BE2C (cell line): Measurements from ENCODE around the gene FDX2. TPM values are rescaled to one million over a fixed set of nuclear protein-coding genes. Genes with fewer than 3 reads are reported as not detected.

ENCODE experiments used
- DNase-seq: peaks from one replicate; pipeline ENCODE4 v3.0.0-alpha.2; 2020
- H3K27me3 ChIP-seq: fragments of 250-450 bp; sonication (Bioruptor Pico); 2 replicates; pipeline ENCODE4 v1.5.1; 2020; ENCODE audit warnings: mild to moderate bottlenecking
- H3K36me3 ChIP-seq: fragments of 250-450 bp; sonication (Bioruptor Pico); 2 replicates; pipeline ENCODE4 v1.5.1; 2020; ENCODE audit warnings: mild to moderate bottlenecking
- H3K4me1 ChIP-seq: fragments of 250-450 bp; sonication (Bioruptor Pico); 2 replicates; pipeline ENCODE4 v1.5.1; 2020
- H3K4me3 ChIP-seq: 2 replicates; pipeline ENCODE4 v1.5.1; 2011; ENCODE audit warnings: low read depth, low read length
- H3K9me3 ChIP-seq: fragments of 250-450 bp; sonication (Bioruptor Pico); 2 replicates; pipeline ENCODE4 v1.5.1; 2020
- CTCF ChIP-seq: IDR thresholded peaks from 2 replicates; pipeline ENCODE4 v1.5.1; 2012; ENCODE audit warnings: mild to moderate bottlenecking, low read depth, low read length
- polyA plus RNA-seq: library from polyadenylated mRNA; unstranded; fragments of >200 nt; gene quantifications from one replicate; pipeline ENCODE4 v1.2.1, GENCODE V29; 2012; ENCODE audit warnings: low read depth, missing spikeins; ENCODE audit not compliant: insufficient read length, insufficient read depth

FDX2 gene
- 105 TPM for polyA plus RNA-seq

DNA sequence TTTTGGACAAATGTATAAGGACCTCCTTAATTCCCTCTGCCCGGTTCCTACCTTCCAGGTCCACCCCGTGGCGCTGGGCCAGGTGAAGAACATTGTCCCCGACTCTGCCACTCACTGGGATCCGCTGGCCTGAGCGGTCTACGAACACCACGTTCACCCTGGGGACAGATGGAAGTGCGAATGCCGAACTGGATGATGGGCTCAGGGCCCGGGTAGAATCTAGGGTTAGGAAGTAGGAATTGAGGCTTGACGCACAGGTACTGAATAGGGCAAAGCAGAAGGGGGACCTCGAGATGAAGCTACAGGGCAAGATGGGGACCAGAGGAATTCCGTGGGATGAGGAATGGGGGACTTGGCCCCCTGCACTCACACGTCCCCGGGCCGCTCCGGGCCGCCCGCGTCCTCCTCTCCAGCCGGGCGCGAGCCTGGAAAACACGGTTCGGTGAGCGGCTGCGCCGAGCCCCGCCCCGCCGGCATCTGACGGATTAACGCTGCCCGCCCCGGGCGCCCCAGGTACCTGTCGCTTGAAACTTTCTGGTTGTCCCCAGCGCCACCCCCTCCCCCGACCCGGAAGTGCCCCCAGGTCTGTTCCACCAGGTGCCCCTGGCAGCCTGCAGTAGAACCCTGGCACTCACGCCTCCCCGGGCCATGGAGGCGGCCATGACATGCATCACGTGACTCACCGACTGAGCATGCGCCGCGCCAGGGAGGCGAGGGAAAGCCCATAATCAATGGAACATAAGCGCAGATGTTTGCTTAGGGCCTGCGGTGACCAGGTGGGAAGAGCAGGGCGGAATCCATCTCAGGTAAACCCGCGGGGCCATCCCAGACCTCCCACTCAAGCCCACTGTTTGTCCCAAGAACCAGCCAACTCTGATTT lies at the start of gene FDX2:
TSS of gene FDX2 (minus strand) at position 681 of the 880 bp plus-strand sequence. CDS start at position 662, 19 bp downstream.
- H3K4me1 ChIP-seq = peaks cover 8% of the 10 kb centered on the region
- H3K36me3 ChIP-seq = peaks cover 31% of the 10 kb centered on the region
- no peaks in the 10 kb centered on the region for H3K9me3 ChIP-seq
- no peak for TF ChIP-seq CTCF
- DNase-seq = peak; percentile 93
- H3K27me3 ChIP-seq = no peaks in the 10 kb centered on the region
- peak within 1 kb of the TSS; percentile 83 for H3K4me3 ChIP-seq

DNA sequence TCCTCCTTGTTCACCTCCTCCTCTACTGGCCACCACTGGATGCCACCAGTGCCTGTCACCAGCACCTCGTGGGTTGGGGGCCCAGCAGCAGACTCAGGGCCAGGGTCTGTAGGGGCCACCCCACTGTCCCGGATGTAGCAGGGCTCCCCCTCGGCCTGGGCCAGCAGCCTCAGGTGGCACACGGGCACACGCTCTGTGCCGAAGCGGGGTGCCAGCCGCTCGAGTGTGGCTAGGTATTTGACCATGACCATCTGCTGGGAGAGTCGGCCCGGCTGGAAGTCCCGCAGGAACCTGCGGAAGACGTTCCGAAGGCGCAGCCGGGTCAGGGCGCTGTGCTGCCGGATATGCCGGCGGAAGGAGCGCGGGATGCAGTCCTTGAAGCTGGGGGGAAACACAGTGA lies 49.7 kb upstream of the FDX2 start:
- no peaks in the 10 kb centered on the region for H3K27me3 ChIP-seq
- H3K4me1 ChIP-seq = no peaks in the 10 kb centered on the region
- peaks cover 25% of the 10 kb centered on the region for H3K36me3 ChIP-seq

DNA sequence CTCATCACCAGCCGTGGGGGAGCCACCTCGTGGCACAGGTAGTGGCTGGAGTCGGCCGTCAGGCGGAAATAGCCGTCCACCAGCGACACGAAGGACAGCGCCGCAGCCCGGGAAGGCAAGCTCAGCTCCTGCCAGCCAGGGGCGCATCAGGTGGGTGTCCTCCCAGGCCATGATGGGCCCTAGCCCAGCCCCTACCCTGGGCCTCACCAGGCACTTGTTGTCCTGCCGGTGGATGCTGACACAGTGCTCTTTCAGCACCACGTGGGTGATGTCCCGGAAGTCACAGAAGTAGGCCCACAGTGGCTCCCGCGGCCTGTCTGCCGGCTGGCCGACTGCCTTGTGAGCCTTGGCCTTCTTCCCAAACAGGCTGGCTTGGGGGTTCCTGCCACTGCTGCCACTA lies 48.8 kb upstream of the FDX2 start:
- Histone ChIP-seq H3K4me3 (no peak overlapping the region), H3K27me3 (no peaks in the 10 kb centered on the region), H3K9me3 (no peaks in the 10 kb centered on the region), H3K36me3 (peaks cover 24% of the 10 kb centered on the region), H3K4me1 (no peaks in the 10 kb centered on the region)
- TF ChIP-seq CTCF = no peak
- no peak for DNase-seq

More for the DNA sequence above, 49.7 kb upstream of the FDX2 start:
- TF ChIP-seq CTCF = no peak
- no peak for DNase-seq
- Histone ChIP-seq H3K4me3 (no peak overlapping the region), H3K9me3 (no peaks in the 10 kb centered on the region)

- DNase-seq = no peak
- no peaks in the 10 kb centered on the region for H3K4me1 ChIP-seq
- no peak for TF ChIP-seq CTCF
- H3K4me3 ChIP-seq = no peak overlapping the region
- H3K36me3 ChIP-seq = peaks cover 21% of the 10 kb centered on the region
- H3K9me3 ChIP-seq = no peaks in the 10 kb centered on the region
- no peaks in the 10 kb centered on the region for H3K27me3 ChIP-seq
These were observed 48.0 kb upstream of the FDX2 start for GRCh38 chr19:10363789-10364281.

DNA sequence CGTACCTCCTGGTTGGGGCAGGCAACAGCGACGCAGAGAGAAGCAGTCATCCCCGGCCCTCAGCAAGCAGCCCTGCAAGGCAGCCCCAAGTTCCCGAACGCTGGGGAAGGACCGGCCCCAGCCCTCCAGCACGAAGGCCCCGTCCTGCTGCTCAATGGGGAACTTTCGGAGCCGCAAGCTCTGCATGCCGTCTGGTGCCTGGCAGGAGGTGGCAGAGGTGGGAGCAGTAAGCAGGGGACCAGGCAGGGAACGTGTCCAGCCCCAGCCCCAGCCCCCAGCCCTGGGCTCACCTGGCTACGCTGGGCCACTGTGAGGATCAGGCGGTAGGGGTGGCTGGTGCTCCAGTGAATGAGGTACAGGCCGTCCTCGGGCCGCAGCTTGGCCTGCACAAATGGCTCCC lies 46.4 kb upstream of the FDX2 start:
- Histone ChIP-seq H3K27me3 (no peaks in the 10 kb centered on the region), H3K36me3 (peaks cover 13% of the 10 kb centered on the region), H3K4me1 (no peaks in the 10 kb centered on the region), H3K9me3 (no peaks in the 10 kb centered on the region), H3K4me3 (no peak overlapping the region)
- TF ChIP-seq CTCF = no peak
- DNase-seq = no peak

GRCh38 chr19:10361569-10362011 lies 45.8 kb upstream of the FDX2 start:
- Histone ChIP-seq H3K4me3 (no peak overlapping the region), H3K36me3 (peaks cover 8% of the 10 kb centered on the region), H3K4me1 (no peaks in the 10 kb centered on the region), H3K27me3 (no peaks in the 10 kb centered on the region), H3K9me3 (no peaks in the 10 kb centered on the region)
- no peak for TF ChIP-seq CTCF
- DNase-seq = no peak
